A673 (cell line): ENCODE data around the gene GBGT1. TPM values are rescaled to one million over a fixed set of nuclear protein-coding genes. Genes with fewer than 3 reads are reported as not detected.
"Not testable (repeated sequence)": the region's sequence is repeated elsewhere in the genome, so short reads cannot be mapped to it uniquely, and the experiment has no call there.

Experiments used
- BruUV-seq: library from RNA; stranded (reverse); fragments of 400-500 nt; replicated peaks from 2 replicates; lab custom pipeline; 2021; lab: Mats Ljungman, UMichigan
- CTCF ChIA-PET: fragments of 300-600 bp; sonication (Branson Sonifier 250); formaldehyde crosslinking; loops from one replicate; lab custom pipeline; 2022; ENCODE audit warnings: antibody characterized with exemption; lab: Charles Lee
- POLR2A ChIA-PET: fragments of 300-600 bp; sonication (Branson Sonifier 250); formaldehyde crosslinking; loops from one replicate; lab custom pipeline; 2022; ENCODE audit warnings: antibody characterized with exemption; ENCODE audit not compliant: low non-redundant PET; lab: Charles Lee
- DNase-seq: peaks from one replicate; pipeline ENCODE4 v3.0.0-alpha.2; 2015; ENCODE audit warnings: low spot score
- H3K27ac ChIP-seq: fragments of 200-600 bp; sonication (generic); 2 replicates; pipeline ENCODE4 v1.5.1; 2016; ENCODE audit warnings: mixed run types, low read depth, mild to moderate bottlenecking, mixed read lengths, antibody characterized with exemption, low read length; ENCODE audit not compliant: poor library complexity, severe bottlenecking
- H3K27me3 ChIP-seq: fragments of 200-600 bp; sonication (generic); replicated peaks from 2 replicates; pipeline ENCODE4 v1.6.1; 2017; ENCODE audit warnings: mixed run types, low read depth, mild to moderate bottlenecking, mixed read lengths, antibody characterized with exemption, low read length; ENCODE audit not compliant: insufficient read depth, poor library complexity
- H3K36me3 ChIP-seq: fragments of 200-600 bp; sonication (generic); 2 replicates; pipeline ENCODE4 v1.6.1; 2016; ENCODE audit warnings: mixed run types, mild to moderate bottlenecking, mixed read lengths, antibody characterized with exemption, low read length; ENCODE audit not compliant: insufficient read depth, poor library complexity, severe bottlenecking
- H3K4me1 ChIP-seq: fragments of 200-600 bp; sonication (generic); 2 replicates; pipeline ENCODE4 v1.6.1; 2017; ENCODE audit warnings: mixed run types, mild to moderate bottlenecking, mixed read lengths, antibody characterized with exemption, low read length; ENCODE audit not compliant: insufficient read depth, poor library complexity, severe bottlenecking
- H3K4me3 ChIP-seq: fragments of 200-600 bp; sonication (generic); 2 replicates; pipeline ENCODE4 v1.5.1; 2016; ENCODE audit warnings: low read depth, mixed run types, mild to moderate bottlenecking, mixed read lengths, low read length; ENCODE audit not compliant: poor library complexity, severe bottlenecking
- H3K9me3 ChIP-seq: fragments of 200-600 bp; sonication (generic); 2 replicates; pipeline ENCODE4 v1.6.1; 2016; ENCODE audit warnings: mixed run types, low read depth, mild to moderate bottlenecking, mixed read lengths, antibody characterized with exemption, low read length; ENCODE audit not compliant: poor library complexity, severe bottlenecking
- CTCF ChIP-seq: fragments of 300-800, 200-600 bp; sonication (generic); conservative IDR thresholded peaks from 2 replicates; pipeline ENCODE4 v1.5.1; 2017; ENCODE audit warnings: low read depth, mild to moderate bottlenecking, antibody characterized with exemption, low read length, moderate library complexity, mixed read lengths
- EZH2 ChIP-seq: fragments of 200-600 bp; sonication (generic); IDR thresholded peaks from 2 replicates; pipeline ENCODE4 v1.6.1; 2017; ENCODE audit warnings: borderline replicate concordance, low read depth, mild to moderate bottlenecking, mixed read lengths, antibody characterized with exemption, low read length; ENCODE audit not compliant: poor library complexity, severe bottlenecking
- intact Hi-C: fragments of 100-400 bp; cut with micrococcal nuclease; formaldehyde crosslinking; loops from one replicate; pipeline ENCODE4 v1.10.0; 2022; ENCODE audit not compliant: unreplicated experiment
- total RNA-seq: library from RNA; stranded (reverse); gene quantifications from 2 replicates; pipeline ENCODE4 v1.2.3, GENCODE V29; 2021

Gene GBGT1
- total RNA-seq, 1 experiment from 2014 or later, result 1.8 TPM

- Histone ChIP-seq H3K4me1 (no peaks in the 10 kb centered on the region), H3K27ac (no peak overlapping the region), H3K36me3 (no peaks in the 10 kb centered on the region), H3K4me3 (no peak overlapping the region), H3K9me3 (no peaks in the 10 kb centered on the region), H3K27me3 (peaks cover 10% of the 10 kb centered on the region)
- ChIA-PET CTCF (no interaction called here), POLR2A (interaction anchor here (0.5 kb wide), 1 partner anchor 963 kb away, joined by 14 read pairs; no protein-coding TSS in a partner anchor)
- intact Hi-C loops, result no loop called here
- TF ChIP-seq CTCF, result no peak
- TF ChIP-seq EZH2, result no peak
- no peak for DNase-seq
- no TSS peak for BruUV-seq
Measured at GRCh38 chr9:133170716-133171115, 7.0 kb upstream of the GBGT1 start.

GRCh38 chr9:133169687-133170086 lies 6.0 kb upstream of the GBGT1 start:
- H3K4me3 ChIP-seq, H3K27ac ChIP-seq, BruUV-seq, H3K4me1 ChIP-seq, H3K27me3 ChIP-seq, H3K36me3 ChIP-seq, H3K9me3 ChIP-seq, CTCF ChIA-PET, POLR2A ChIA-PET, DNase-seq, intact Hi-C loops: not testable (repeated sequence)

GRCh38 chr9:133169102-133169501 lies 5.4 kb upstream of the GBGT1 start:
- peaks cover 5% of the 10 kb centered on the region for H3K27me3 ChIP-seq
- ChIA-PET CTCF (no interaction called here), POLR2A (no interaction called here)
- TF ChIP-seq EZH2 (no peak), CTCF (no peak)
- no peaks in the 10 kb centered on the region for H3K9me3 ChIP-seq
- no peak overlapping the region for H3K4me3 ChIP-seq
- no peak overlapping the region for H3K27ac ChIP-seq
- DNase-seq, result no peak
- no peaks in the 10 kb centered on the region for H3K36me3 ChIP-seq
- no peaks in the 10 kb centered on the region for H3K4me1 ChIP-seq
- BruUV-seq, result no TSS peak
- intact Hi-C loops, result no loop called here

- Histone ChIP-seq H3K4me1 (no peaks in the 10 kb centered on the region), H3K9me3 (no peaks in the 10 kb centered on the region), H3K27ac (no peak overlapping the region), H3K27me3 (no peaks in the 10 kb centered on the region), H3K36me3 (no peaks in the 10 kb centered on the region), H3K4me3 (no peak overlapping the region)
- no TSS peak for BruUV-seq
- POLR2A ChIA-PET, result no interaction called here
- intact Hi-C loops, result no loop called here
- no peak for DNase-seq
- CTCF ChIA-PET, result no interaction called here
- TF ChIP-seq EZH2 (no peak), CTCF (no peak)
Measured at GRCh38 chr9:133168432-133168831, 4.7 kb upstream of the GBGT1 start.
